Right atrium auricular region (tissue), 2 donors: ENCODE data around the gene C22orf39. TPM values are rescaled to one million over a fixed set of nuclear protein-coding genes. Genes with fewer than 3 reads are reported as not detected.

Experiments
- DNase-seq: peaks from one replicate; pipeline ENCODE4 v3.0.0-alpha.2; 2019; ENCODE audit warnings: low spot score
- H3K27ac ChIP-seq, 2 donors: fragments of 200-600 bp; sonication (generic); 1 replicate in 1 of 2; 2 replicates in 1 of 2; pipeline ENCODE4 v1.5.1; 2016 to 2019
- H3K27me3 ChIP-seq, 2 donors: fragments of 200-600 bp; sonication (generic); one replicate each; pipeline versions ENCODE4 v1.5.1 to v1.6.0; 2017 to 2019
- H3K36me3 ChIP-seq: fragments of 200-600 bp; sonication (generic); one replicate; pipeline ENCODE4 v1.5.1; 2016
- H3K4me1 ChIP-seq, 2 donors: fragments of 200-600 bp; sonication (generic); one replicate each; pipeline versions ENCODE4 v1.5.1 to v1.6.0; 2017 to 2019
- H3K4me3 ChIP-seq, 2 donors: fragments of 200-600 bp; sonication (generic); 1 replicate in 1 of 2; 2 replicates in 1 of 2; pipeline ENCODE4 v1.5.1; 2017 to 2019; ENCODE audit warnings: mild to moderate bottlenecking in 1 of 2, moderate library complexity in 1 of 2
- H3K9me3 ChIP-seq, 2 donors: fragments of 200-600 bp; sonication (generic); one replicate each; pipeline ENCODE4 v1.5.1; 2019
- total RNA-seq, 2 donors: library from RNA; depleted of rRNA; stranded (reverse); fragments of >200 nt; gene quantifications; one replicate each; pipeline ENCODE4 v1.1.0, GENCODE V29; 2016
- TF ChIP-seq, protein P1 (sequence below), 2 donors: fragments of 200-600 bp; sonication (generic); IDR thresholded peaks; one replicate each; pipeline ENCODE4 v1.5.1; 2019; ENCODE audit warnings: antibody characterized with exemption in 2 of 2

The C22orf39 gene
- total RNA-seq, 2 donors from 2014 or later: 61.0 to 68.7 TPM

DNA sequence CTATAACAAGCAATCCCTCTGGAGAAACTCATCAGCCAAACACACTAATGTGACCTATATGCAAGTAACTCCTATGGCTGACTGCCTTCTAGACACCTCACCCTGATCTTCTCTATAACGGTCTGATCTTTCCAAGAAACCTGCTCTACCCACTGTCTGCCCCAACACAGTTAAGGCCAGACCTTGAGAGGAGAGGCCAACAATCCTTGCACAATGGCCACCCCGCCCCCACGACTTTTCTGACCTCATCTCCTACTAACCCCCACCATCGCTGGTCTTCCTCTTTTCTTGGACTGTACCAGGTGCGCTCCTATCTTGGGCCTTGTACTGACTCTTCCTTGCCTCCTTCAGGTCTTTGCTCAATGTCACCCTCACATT lies 28.4 kb downstream of the C22orf39 start:
- Histone ChIP-seq H3K4me3 (no peak overlapping the region), H3K4me1 (peaks cover 0 to 9% of the 10 kb centered on the region in 2 donors), H3K9me3 (no peaks in the 10 kb centered on the region), H3K27ac (no peak overlapping the region), H3K27me3 (no peaks in the 10 kb centered on the region), H3K36me3 (no peaks in the 10 kb centered on the region)
- TF ChIP-seq, protein P1, sequence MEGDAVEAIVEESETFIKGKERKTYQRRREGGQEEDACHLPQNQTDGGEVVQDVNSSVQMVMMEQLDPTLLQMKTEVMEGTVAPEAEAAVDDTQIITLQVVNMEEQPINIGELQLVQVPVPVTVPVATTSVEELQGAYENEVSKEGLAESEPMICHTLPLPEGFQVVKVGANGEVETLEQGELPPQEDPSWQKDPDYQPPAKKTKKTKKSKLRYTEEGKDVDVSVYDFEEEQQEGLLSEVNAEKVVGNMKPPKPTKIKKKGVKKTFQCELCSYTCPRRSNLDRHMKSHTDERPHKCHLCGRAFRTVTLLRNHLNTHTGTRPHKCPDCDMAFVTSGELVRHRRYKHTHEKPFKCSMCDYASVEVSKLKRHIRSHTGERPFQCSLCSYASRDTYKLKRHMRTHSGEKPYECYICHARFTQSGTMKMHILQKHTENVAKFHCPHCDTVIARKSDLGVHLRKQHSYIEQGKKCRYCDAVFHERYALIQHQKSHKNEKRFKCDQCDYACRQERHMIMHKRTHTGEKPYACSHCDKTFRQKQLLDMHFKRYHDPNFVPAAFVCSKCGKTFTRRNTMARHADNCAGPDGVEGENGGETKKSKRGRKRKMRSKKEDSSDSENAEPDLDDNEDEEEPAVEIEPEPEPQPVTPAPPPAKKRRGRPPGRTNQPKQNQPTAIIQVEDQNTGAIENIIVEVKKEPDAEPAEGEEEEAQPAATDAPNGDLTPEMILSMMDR (IDR thresholded peaks at IDR 0.05): no peak
- DNase-seq: no peak

DNA sequence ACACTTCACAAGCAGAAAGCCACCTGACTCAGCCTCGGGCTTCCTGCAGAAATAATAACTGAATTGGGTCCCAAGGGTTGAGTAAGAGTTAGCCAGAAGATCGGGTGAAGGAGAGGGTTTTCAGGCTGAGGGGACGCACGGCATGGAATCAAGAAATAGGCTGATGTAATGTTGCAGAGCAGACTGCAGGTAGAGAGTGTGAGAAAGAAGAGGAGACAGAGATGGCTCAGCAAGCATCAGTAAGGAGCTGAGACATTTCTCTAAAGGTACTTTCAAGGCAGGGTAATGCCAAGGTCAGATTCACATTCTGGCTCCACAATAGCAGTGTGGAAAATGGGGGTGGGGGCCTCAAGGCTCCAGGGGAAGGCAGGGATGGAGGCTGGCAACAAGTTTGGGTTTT lies 34.6 kb downstream of the C22orf39 start:
- Histone ChIP-seq H3K36me3 (peaks cover 14% of the 10 kb centered on the region), H3K27me3 (no peaks in the 10 kb centered on the region), H3K4me1 (peaks cover 0 to 23% of the 10 kb centered on the region in 2 donors), H3K27ac (no peak overlapping the region), H3K9me3 (no peaks in the 10 kb centered on the region), H3K4me3 (no peak overlapping the region)
- TF ChIP-seq, protein P1 (IDR thresholded peaks at IDR 0.05): no peak
- DNase-seq: no peak

DNA sequence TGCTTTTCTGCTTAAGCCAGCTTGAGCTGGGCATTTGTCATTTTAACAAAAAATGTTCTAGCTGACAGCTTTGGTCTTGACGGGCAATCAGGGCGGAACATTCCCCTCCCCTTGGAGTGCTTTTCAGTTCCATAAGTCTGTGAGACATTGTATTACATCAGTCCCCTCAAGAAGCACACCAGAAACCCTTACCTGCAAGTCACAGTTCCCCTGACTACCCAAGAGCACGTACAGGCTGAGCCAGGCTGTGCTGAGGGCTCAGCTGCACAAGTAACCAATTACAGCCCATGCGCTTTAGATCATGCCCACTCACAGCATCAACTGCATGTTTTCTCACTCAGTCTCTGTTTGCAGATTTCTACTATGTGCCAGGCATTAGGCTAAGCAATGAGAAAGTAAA lies 35.0 kb downstream of the C22orf39 start:
- Histone ChIP-seq H3K27ac (no peak overlapping the region), H3K9me3 (no peaks in the 10 kb centered on the region), H3K36me3 (peaks cover 19% of the 10 kb centered on the region), H3K27me3 (no peaks in the 10 kb centered on the region), H3K4me1 (peaks cover 0 to 25% of the 10 kb centered on the region in 2 donors), H3K4me3 (no peak overlapping the region)
- TF ChIP-seq, protein P1 (IDR thresholded peaks at IDR 0.05): no peak
- no peak for DNase-seq

DNA sequence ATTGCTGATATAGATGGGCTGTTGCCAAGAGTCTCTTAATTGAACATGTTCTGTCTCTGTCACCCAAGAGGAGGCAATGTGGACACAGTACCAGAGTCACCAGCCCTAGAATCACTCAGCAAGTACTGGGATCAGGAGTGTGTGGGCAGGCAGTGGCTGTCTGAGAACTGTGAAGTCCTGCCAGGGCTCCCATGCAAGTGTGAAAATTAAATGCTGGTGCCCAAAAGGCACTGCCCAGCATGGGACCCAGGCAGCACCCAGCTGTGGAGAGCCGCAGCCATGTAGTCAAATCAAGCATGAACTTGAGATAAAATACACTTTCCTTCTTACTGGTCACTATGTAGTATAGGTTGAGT lies 35.8 kb downstream of the C22orf39 start:
- Histone ChIP-seq H3K4me1 (peaks cover 0 to 32% of the 10 kb centered on the region in 2 donors), H3K36me3 (peaks cover 23% of the 10 kb centered on the region), H3K27ac (peak overlapping the region in 1 of 2 donors; percentile 35), H3K27me3 (no peaks in the 10 kb centered on the region), H3K9me3 (no peaks in the 10 kb centered on the region), H3K4me3 (no peak overlapping the region)
- no peak for DNase-seq
- TF ChIP-seq, protein P1 (IDR thresholded peaks at IDR 0.05): no peak

DNA sequence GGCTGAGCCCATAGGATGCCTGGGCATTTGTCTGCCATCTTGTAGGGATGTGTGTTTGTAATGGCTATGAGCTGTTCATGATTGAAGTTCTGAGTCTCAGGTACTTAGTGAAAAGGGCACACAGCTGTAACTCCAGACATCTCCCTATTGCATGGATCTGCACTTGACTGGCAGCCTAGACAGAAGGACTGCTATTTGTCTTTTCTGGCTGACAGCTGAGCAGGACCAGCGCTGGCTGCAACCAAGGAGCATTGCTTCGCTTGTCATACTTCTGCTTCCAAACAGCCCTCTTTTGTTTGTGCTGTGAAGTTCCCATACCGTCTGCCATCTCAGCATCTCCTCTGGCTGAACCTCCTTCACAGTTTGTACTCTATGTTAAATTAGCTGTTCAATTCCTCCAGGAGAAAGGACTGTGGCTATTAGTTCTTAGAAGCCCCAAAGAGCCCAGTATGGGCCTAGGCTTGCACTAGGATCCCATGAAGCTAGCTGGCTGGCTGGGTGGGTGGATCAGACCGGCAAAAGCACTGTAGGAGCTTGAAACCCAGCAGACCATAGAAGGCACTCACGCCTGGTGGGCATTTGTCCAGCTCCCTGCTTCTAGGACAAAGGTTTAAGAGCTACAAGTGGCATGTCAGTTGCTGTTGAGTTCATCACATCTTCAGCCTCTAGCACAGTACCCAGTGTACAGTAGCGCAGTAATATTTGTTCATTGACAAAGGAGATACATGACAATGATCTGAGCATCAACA lies 36.4 kb downstream of the C22orf39 start:
- no peak for DNase-seq
- TF ChIP-seq, protein P1 (IDR thresholded peaks at IDR 0.05): no peak
- Histone ChIP-seq H3K9me3 (no peaks in the 10 kb centered on the region), H3K4me1 (peaks cover 0 to 32% of the 10 kb centered on the region in 2 donors), H3K27me3 (no peaks in the 10 kb centered on the region), H3K27ac (peak overlapping the region in 1 of 2 donors; percentile 35), H3K36me3 (peaks cover 28% of the 10 kb centered on the region), H3K4me3 (no peak overlapping the region)
